ENCODE measurements around the gene TAF6.

Gene TAF6

GRCh38 chr7:100080907-100081534, 38.1 kb downstream of the TAF6 start:
- H3K4me3 ChIP-seq (ENCODE audit: control insufficient read depth, low read depth, low read length) = peak overlapping the region; percentile 92
- no peak for DNase-seq (ENCODE audit: low read depth)
- TF ChIP-seq, protein P1, sequence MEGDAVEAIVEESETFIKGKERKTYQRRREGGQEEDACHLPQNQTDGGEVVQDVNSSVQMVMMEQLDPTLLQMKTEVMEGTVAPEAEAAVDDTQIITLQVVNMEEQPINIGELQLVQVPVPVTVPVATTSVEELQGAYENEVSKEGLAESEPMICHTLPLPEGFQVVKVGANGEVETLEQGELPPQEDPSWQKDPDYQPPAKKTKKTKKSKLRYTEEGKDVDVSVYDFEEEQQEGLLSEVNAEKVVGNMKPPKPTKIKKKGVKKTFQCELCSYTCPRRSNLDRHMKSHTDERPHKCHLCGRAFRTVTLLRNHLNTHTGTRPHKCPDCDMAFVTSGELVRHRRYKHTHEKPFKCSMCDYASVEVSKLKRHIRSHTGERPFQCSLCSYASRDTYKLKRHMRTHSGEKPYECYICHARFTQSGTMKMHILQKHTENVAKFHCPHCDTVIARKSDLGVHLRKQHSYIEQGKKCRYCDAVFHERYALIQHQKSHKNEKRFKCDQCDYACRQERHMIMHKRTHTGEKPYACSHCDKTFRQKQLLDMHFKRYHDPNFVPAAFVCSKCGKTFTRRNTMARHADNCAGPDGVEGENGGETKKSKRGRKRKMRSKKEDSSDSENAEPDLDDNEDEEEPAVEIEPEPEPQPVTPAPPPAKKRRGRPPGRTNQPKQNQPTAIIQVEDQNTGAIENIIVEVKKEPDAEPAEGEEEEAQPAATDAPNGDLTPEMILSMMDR (conservative IDR thresholded peaks at IDR 0.05; ENCODE audit: control insufficient read depth, insufficient read depth, low read depth, low read length) = no peak

DNA sequence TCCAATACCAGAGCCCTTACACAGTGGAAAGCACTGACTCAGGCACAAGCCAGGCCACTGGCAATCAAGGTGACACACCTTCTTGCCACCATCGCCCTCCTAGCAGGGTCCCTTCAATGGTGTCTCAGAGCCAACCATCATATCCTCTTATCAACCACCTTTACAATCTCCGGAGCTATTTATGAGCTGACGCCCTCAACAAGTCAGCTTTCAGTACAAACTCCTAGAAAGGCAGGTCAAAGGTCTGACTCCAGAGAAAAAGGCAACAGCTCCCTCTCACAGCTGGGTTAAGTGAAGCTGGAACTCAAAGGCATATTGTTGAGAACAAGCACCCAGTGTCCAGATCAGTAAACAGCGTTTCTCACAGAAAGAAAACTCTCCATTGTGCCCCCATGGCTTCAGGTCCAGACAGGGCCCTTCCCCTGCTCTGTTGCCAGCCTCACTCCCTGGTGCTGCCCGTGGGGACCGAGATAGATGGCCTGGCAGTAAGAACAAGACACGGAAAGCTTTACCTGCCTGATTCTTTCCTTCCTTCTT, 40.1 kb downstream of the TAF6 start:
- TF ChIP-seq, protein P1 (conservative IDR thresholded peaks at IDR 0.05; ENCODE audit: control insufficient read depth, insufficient read depth, low read depth, low read length) = no peak
- DNase-seq (ENCODE audit: low read depth) = no peak
- no peak overlapping the region for H3K4me3 ChIP-seq (ENCODE audit: control insufficient read depth, low read depth, low read length)

GRCh38 chr7:100077205-100077604, 42.0 kb downstream of the TAF6 start:
- no peak overlapping the region for H3K4me3 ChIP-seq (ENCODE audit: control insufficient read depth, low read depth, low read length)
- TF ChIP-seq, protein P1 (conservative IDR thresholded peaks at IDR 0.05; ENCODE audit: control insufficient read depth, insufficient read depth, low read depth, low read length) = no peak
- no peak for DNase-seq (ENCODE audit: low read depth)

GRCh38 chr7:100075418-100075817, 43.7 kb downstream of the TAF6 start:
- TF ChIP-seq, protein P1 (conservative IDR thresholded peaks at IDR 0.05; ENCODE audit: control insufficient read depth, insufficient read depth, low read depth, low read length) = no peak
- no peak overlapping the region for H3K4me3 ChIP-seq (ENCODE audit: control insufficient read depth, low read depth, low read length)
- DNase-seq (ENCODE audit: low read depth) = no peak

GRCh38 chr7:100074841-100075240, 44.3 kb downstream of the TAF6 start:
- TF ChIP-seq, protein P1 (conservative IDR thresholded peaks at IDR 0.05; ENCODE audit: control insufficient read depth, insufficient read depth, low read depth, low read length) = no peak
- DNase-seq (ENCODE audit: low read depth) = no peak
- H3K4me3 ChIP-seq (ENCODE audit: control insufficient read depth, low read depth, low read length) = no peak overlapping the region

DNA sequence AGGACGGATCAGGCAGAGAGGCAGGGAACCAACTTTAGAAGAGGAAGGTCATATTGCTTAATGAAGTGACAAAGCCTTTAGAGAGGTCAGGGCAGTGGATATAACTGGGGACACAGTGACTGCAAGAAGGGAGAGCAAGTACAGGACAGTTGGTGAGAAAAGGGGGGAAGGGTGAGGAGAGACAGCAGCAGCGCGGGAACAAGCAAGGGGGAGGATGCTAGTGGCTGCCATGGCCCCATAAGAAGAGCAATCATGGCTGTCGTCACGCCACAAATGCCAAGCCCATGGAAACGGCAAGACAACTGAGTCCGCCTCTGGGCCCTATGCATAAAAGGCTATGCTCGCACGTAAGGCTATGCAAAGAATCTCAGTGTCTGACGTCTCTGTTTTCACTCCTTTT, 46.7 kb downstream of the TAF6 start:
- TF ChIP-seq, protein P1 (conservative IDR thresholded peaks at IDR 0.05; ENCODE audit: control insufficient read depth, insufficient read depth, low read depth, low read length) = no peak
- DNase-seq (ENCODE audit: low read depth) = no peak
- H3K4me3 ChIP-seq (ENCODE audit: control insufficient read depth, low read depth, low read length) = no peak overlapping the region
